H1 (cell line): ENCODE measurements around the gene PVR. TPM values are rescaled to one million over a fixed set of nuclear protein-coding genes. Genes with fewer than 3 reads are reported as not detected.

ENCODE experiments used
- CTCF ChIA-PET: fragments of 300-600 bp; sonication (Branson Sonifier 250); formaldehyde crosslinking; loops from one replicate; lab custom pipeline; 2021; ENCODE audit not compliant: partially characterized antibody; lab: Charles Lee
- POLR2A ChIA-PET: fragments of 300-600 bp; sonication (Branson Sonifier 250); formaldehyde crosslinking; loops from one replicate; lab custom pipeline; 2021; ENCODE audit warnings: inconsistent platforms; ENCODE audit not compliant: partially characterized antibody; lab: Charles Lee
- DNase-seq, 2 experiments: peaks; one replicate each; pipeline versions ENCODE4 v3.0.0 to v3.0.0-alpha.2; 2010 to 2022; ENCODE audit warnings: low spot score in 2 of 2, low read depth in 1 of 2, mixed read lengths in 1 of 2
- FAIRE-seq: peaks from 2 replicates; lab custom pipeline; 2011; peaks lifted over from hg19 to GRCh38; lab: Jason Lieb, UNC
- H2AFZ ChIP-seq: 2 replicates; pipeline ENCODE4 v1.8.1; 2012; ENCODE audit warnings: low read length, inconsistent platforms
- H2AK5ac ChIP-seq: 2 replicates; pipeline ENCODE4 v1.6.1; 2013; ENCODE audit warnings: low read depth, low read length
- H2BK120ac ChIP-seq: replicated peaks from 2 replicates; pipeline ENCODE3; 2013; ENCODE audit warnings: low read depth, low read length, inconsistent platforms
- H2BK12ac ChIP-seq: 2 replicates; pipeline ENCODE4 v1.6.1; 2013; ENCODE audit warnings: low read depth, low read length
- H2BK15ac ChIP-seq: 2 replicates; pipeline ENCODE4 v1.6.1; 2013; ENCODE audit warnings: low read length
- H2BK20ac ChIP-seq: 2 replicates; pipeline ENCODE4 v1.6.1; 2013; ENCODE audit warnings: low read length
- H2BK5ac ChIP-seq: 2 replicates; pipeline ENCODE4 v1.6.1; 2013; ENCODE audit warnings: low read depth, low read length
- H3K14ac ChIP-seq: 2 replicates; pipeline ENCODE4 v1.6.1; 2013; ENCODE audit warnings: inconsistent platforms; ENCODE audit not compliant: insufficient read length
- H3K18ac ChIP-seq: 2 replicates; pipeline ENCODE4 v1.6.1; 2013; ENCODE audit warnings: low read length; ENCODE audit errors: extremely low read depth
- H3K23ac ChIP-seq: 2 replicates; pipeline ENCODE4 v1.6.1; 2013; ENCODE audit warnings: inconsistent platforms; ENCODE audit not compliant: insufficient read length
- H3K23me2 ChIP-seq: 2 replicates; pipeline ENCODE4 v1.6.1; 2013; ENCODE audit warnings: low read depth, low read length
- H3K27ac ChIP-seq: 2 replicates; pipeline ENCODE4 v1.6.1; 2011; ENCODE audit warnings: low read depth, low read length, inconsistent platforms
- H3K27me3 ChIP-seq, 4 experiments: replicated peaks in 1 of 4; 1 replicate in 1 of 4; 2 replicates in 3 of 4; pipeline versions ENCODE4 v1.6.1 to v1.8.1; 2011 to 2013; ENCODE audit warnings: low read length in 3 of 4, mild to moderate bottlenecking in 3 of 4, inconsistent platforms in 2 of 4, mixed read lengths in 2 of 4, moderate library complexity in 1 of 4; ENCODE audit not compliant: control insufficient read depth in 3 of 4, insufficient read depth in 3 of 4; ENCODE audit errors: extremely low read depth in 1 of 4
- H3K36me3 ChIP-seq, 4 experiments: 2 replicates each; pipeline versions ENCODE4 v1.6.1 to v1.8.1; 2011 to 2013; ENCODE audit warnings: mild to moderate bottlenecking in 4 of 4, low read length in 3 of 4, moderate library complexity in 2 of 4, control low read depth in 1 of 4, inconsistent platforms in 1 of 4; ENCODE audit not compliant: insufficient read depth in 4 of 4, control insufficient read depth in 2 of 4
- H3K4ac ChIP-seq: replicated peaks from 2 replicates; pipeline ENCODE3; 2013; ENCODE audit warnings: low read length, low read depth, mixed read lengths, inconsistent platforms; ENCODE audit not compliant: insufficient read length
- H3K4me1 ChIP-seq, 4 experiments: replicated peaks in 1 of 4; 1 replicate in 1 of 4; 2 replicates in 3 of 4; pipeline versions ENCODE4 v1.6.1 to v1.8.1; 2011 to 2013; ENCODE audit warnings: low read length in 3 of 4, inconsistent platforms in 2 of 4, mixed read lengths in 1 of 4; ENCODE audit not compliant: insufficient read depth in 4 of 4, control insufficient read depth in 3 of 4
- H3K4me2 ChIP-seq, 2 experiments: 2 replicates each; pipeline versions ENCODE4 v1.6.1 to v1.8.1; 2011 to 2013; ENCODE audit warnings: low read depth in 2 of 2, low read length in 2 of 2, control low read depth in 1 of 2, inconsistent platforms in 1 of 2, mild to moderate bottlenecking in 1 of 2; ENCODE audit not compliant: insufficient read depth in 1 of 2
- H3K4me3 ChIP-seq, 4 experiments: fragments of 200-600, 300-600 bp in 1 of 4; sonication (generic), shearing (Covaris generic), sonication (Bioruptor Twin) in 1 of 4; 2 replicates each; pipeline versions ENCODE4 v1.5.1 to v1.8.1; 2011 to 2016; ENCODE audit warnings: low read length in 4 of 4, low read depth in 3 of 4, control low read depth in 2 of 4, inconsistent platforms in 2 of 4, mild to moderate bottlenecking in 2 of 4, mixed read lengths in 1 of 4, moderate library complexity in 1 of 4; ENCODE audit not compliant: insufficient read depth in 2 of 4; ENCODE audit errors: extremely low read depth in 1 of 4
- H3K56ac ChIP-seq: replicated peaks from 2 replicates; pipeline ENCODE3; 2013; ENCODE audit warnings: low read depth, mild to moderate bottlenecking, mixed read lengths, low read length, inconsistent platforms; ENCODE audit not compliant: insufficient read length
- H3K79me1 ChIP-seq: 2 replicates; pipeline ENCODE4 v1.6.1; 2013; ENCODE audit warnings: low read depth, low read length, control low read depth
- H3K79me2 ChIP-seq, 2 experiments: 2 replicates each; pipeline versions ENCODE4 v1.6.1 to v1.8.1; 2012 to 2013; ENCODE audit warnings: low read length in 2 of 2, mild to moderate bottlenecking in 2 of 2, inconsistent platforms in 1 of 2; ENCODE audit not compliant: insufficient read depth in 2 of 2, control insufficient read depth in 1 of 2
- H3K9ac ChIP-seq, 4 experiments: replicated peaks in 1 of 4; 1 replicate in 1 of 4; 2 replicates in 3 of 4; pipeline versions ENCODE4 v1.6.1 to v1.8.1; 2011 to 2013; ENCODE audit warnings: low read depth in 3 of 4, low read length in 3 of 4, control low read depth in 2 of 4, mild to moderate bottlenecking in 2 of 4, moderate library complexity in 2 of 4, inconsistent platforms in 1 of 4; ENCODE audit errors: extremely low read depth in 1 of 4
- H3K9me3 ChIP-seq, 2 experiments: 2 replicates each; pipeline versions ENCODE4 v1.6.1 to v1.8.1; 2012 to 2013; ENCODE audit warnings: mild to moderate bottlenecking in 2 of 2, moderate library complexity in 2 of 2, control low read depth in 1 of 2, inconsistent platforms in 1 of 2, low read depth in 1 of 2, low read length in 1 of 2, mixed read lengths in 1 of 2; ENCODE audit not compliant: insufficient read depth in 2 of 2
- H4K20me1 ChIP-seq, 2 experiments: replicated peaks in 1 of 2; 2 replicates each; pipeline versions ENCODE3 to v1.8.1; 2011 to 2013; ENCODE audit warnings: inconsistent platforms in 2 of 2, low read length in 2 of 2, mild to moderate bottlenecking in 1 of 2; ENCODE audit not compliant: insufficient read depth in 2 of 2, control insufficient read depth in 1 of 2
- H4K5ac ChIP-seq: 2 replicates; pipeline ENCODE4 v1.6.1; 2013; ENCODE audit warnings: low read length, low read depth, mixed read lengths, inconsistent platforms; ENCODE audit not compliant: insufficient read length
- H4K8ac ChIP-seq: 2 replicates; pipeline ENCODE4 v1.8.0; 2013; ENCODE audit warnings: mild to moderate bottlenecking, moderate library complexity, low read length, inconsistent platforms; ENCODE audit not compliant: insufficient read depth; ENCODE audit errors: extremely low read depth
- H4K91ac ChIP-seq: replicated peaks from 2 replicates; pipeline ENCODE3; 2013; ENCODE audit warnings: low read length, mixed read lengths, inconsistent platforms; ENCODE audit not compliant: insufficient read length
- FOSL1 ChIP-seq: IDR thresholded peaks from 2 replicates; pipeline ENCODE4 v1.6.1; 2011; ENCODE audit warnings: mild to moderate bottlenecking, low read depth, low read length, moderate library complexity; ENCODE audit not compliant: insufficient read depth
- SIRT6 ChIP-seq: IDR thresholded peaks from one replicate; pipeline ENCODE4 v1.7.1; 2012; ENCODE audit warnings: low read length, inconsistent platforms
- SP1 ChIP-seq: IDR thresholded peaks from 2 replicates; pipeline ENCODE4 v1.6.1; 2011; ENCODE audit warnings: low read depth, low read length
- SRF ChIP-seq: IDR thresholded peaks from 2 replicates; pipeline ENCODE4 v1.6.1; 2011; ENCODE audit warnings: mild to moderate bottlenecking, low read depth, low read length, moderate library complexity
- TBP ChIP-seq: IDR thresholded peaks from 2 replicates; pipeline ENCODE4 v1.6.1; 2011; ENCODE audit warnings: low read depth, low read length, improper control_type of control experiment
- TCF12 ChIP-seq: IDR thresholded peaks from 2 replicates; pipeline ENCODE4 v1.6.1; 2011; ENCODE audit warnings: low read depth, mild to moderate bottlenecking, low read length
- WGBS, 2 experiments: shearing (Covaris generic) in 1 of 2; methylation state at CpG; one replicate each; pipeline versions ENCODE4 v1.1.6 to v1.1.7; 2013 to 2015; ENCODE audit warnings: low lambda C conversion rate in 2 of 2, mixed read lengths in 2 of 2, inconsistent platforms in 1 of 2, low coverage in 1 of 2, missing lambda C conversion rate in 1 of 2; ENCODE audit not compliant: insufficient replicate concordance in 2 of 2, insufficient coverage in 1 of 2, insufficient read length in 1 of 2; ENCODE audit errors: extremely low coverage in 1 of 2, missing lambda C conversion rate in 1 of 2; 5-methylcytosine and 5-hydroxymethylcytosine counted together
- polyA plus RNA-seq, 7 experiments: library from polyadenylated mRNA; depleted of rRNA in 3 of 7; stranded (reverse) in 5 of 7; unstranded in 2 of 7; fragments of >200 nt in 5 of 7; fragments of 200-250 nt in 2 of 7; gene quantifications; 1 replicate in 5 of 7; 2 replicates in 1 of 7; 4 replicates in 1 of 7; pipeline versions ENCODE4 v1.2.1 to v1.2.3, GENCODE V29; 2011 to 2013; ENCODE audit warnings: missing spikeins in 2 of 7, mixed read lengths in 2 of 7
- total RNA-seq: library from RNA; stranded (reverse); fragmentation: NEBNext Ultra II Directional; extraction: Animal tissue kit (Norgen Biotek cat#: 25700); gene quantifications from 2 replicates; pipeline ENCODE4 v1.2.1, GENCODE V29; 2021

Gene PVR
- total and polyA plus RNA-seq, 2 of the 8 experiments (the other 6 are each of a cell fraction or from before 2014, with no cell fraction given) = 13.3 to 14.8 TPM

DNA sequence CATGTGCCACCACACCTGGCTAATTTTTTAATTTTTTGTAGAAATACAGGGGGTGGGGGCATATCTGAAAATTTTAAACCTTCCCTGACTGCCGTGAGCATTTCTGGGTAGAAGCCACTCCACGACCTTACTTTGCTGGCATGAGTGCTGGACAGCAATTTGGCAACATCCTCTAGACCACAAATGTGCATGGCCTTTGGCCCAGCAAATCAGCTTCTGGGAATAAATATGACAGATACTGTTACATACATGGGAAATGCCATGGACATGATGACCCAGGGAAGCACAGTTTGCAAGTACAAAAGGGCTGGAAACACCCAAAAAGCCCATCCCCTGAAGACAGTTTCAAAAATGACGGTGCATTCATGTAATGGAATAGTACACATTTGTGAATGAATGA, 3.2 kb upstream of the PVR start:
- no peaks in the 10 kb centered on the region for H3K36me3 ChIP-seq
- H3K56ac ChIP-seq = no peak overlapping the region
- H4K20me1 ChIP-seq = peaks cover 2% of the 10 kb centered on the region in 2 experiments
- H3K23ac ChIP-seq = no peak overlapping the region
- DNase-seq (no peak), FAIRE-seq (no peak)
- no peak overlapping the region for H3K9ac ChIP-seq
- no peak overlapping the region for H2BK120ac ChIP-seq
- H3K27ac ChIP-seq = no peak overlapping the region
- 89% methylated on average over 3 of the region's 3 CpGs; no CpG with 5 or more reads in 1 of the 2 experiments for WGBS, 2 experiments
- no peak overlapping the region for H4K8ac ChIP-seq
- no peak overlapping the region for H3K18ac ChIP-seq
- no peak overlapping the region for H2BK5ac ChIP-seq
- H3K4me3 ChIP-seq = no peak overlapping the region
- no peaks in the 10 kb centered on the region; a peak in 1 of 4 replicates for H3K79me2 ChIP-seq
- no peak overlapping the region for H3K4ac ChIP-seq
- POLR2A ChIA-PET = interaction anchor here (1.1 kb wide), 1 partner anchor 48 kb away, joined by 3 read pairs; no protein-coding TSS in a partner anchor
- no peak overlapping the region for H2AK5ac ChIP-seq
- H4K5ac ChIP-seq = no peak overlapping the region
- no peak overlapping the region for H2BK12ac ChIP-seq
- H3K14ac ChIP-seq = no peak overlapping the region
- no peak overlapping the region for H2AFZ ChIP-seq
- H2BK15ac ChIP-seq = no peak overlapping the region
- peaks cover 0 to 8% (median 6%) of the 10 kb centered on the region in 4 experiments; a peak in 6 of 7 replicates for H3K27me3 ChIP-seq
- no peaks in the 10 kb centered on the region for H3K79me1 ChIP-seq
- H3K23me2 ChIP-seq = peaks cover 3% of the 10 kb centered on the region; the same call in 1 of the 2 replicates
- peaks cover 0 to 2% (median 1%) of the 10 kb centered on the region in 4 experiments; a peak in 2 of 7 replicates for H3K4me1 ChIP-seq
- H2BK20ac ChIP-seq = no peak overlapping the region
- no peaks in the 10 kb centered on the region for H3K9me3 ChIP-seq
- CTCF ChIA-PET = interaction anchor here (0.8 to 2.2 kb wide), 7 partner anchors 15 to 70 kb away, joined by 3 to 6 read pairs (median 3); no protein-coding TSS in a partner anchor
- H4K91ac ChIP-seq = no peak overlapping the region
- H3K4me2 ChIP-seq = no peak overlapping the region
- TF ChIP-seq FOSL1 = no peak
- TF ChIP-seq TBP = no peak
- TF ChIP-seq SIRT6 = no peak
- no peak for TF ChIP-seq SRF
- no peak for TF ChIP-seq SP1
- no peak for TF ChIP-seq TCF12
